ENCODE data around the gene RAP1B.

GRCh38 chr12:68612697-68613096, 2.0 kb downstream of the RAP1B start:
- TF ChIP-seq POLR2A (IDR thresholded peaks at IDR 0.05; ENCODE audit: low read length) (no peak), GATA1 (IDR thresholded peaks at IDR 0.05; ENCODE audit: low read depth, low read length) (no peak)

Data from erythroblast (primary cell).